Transverse colon (tissue), 3 donors: ENCODE results near the gene TFAP2A.

Experiments
- POLR2A ChIP-seq: fragments of 450-650 bp; IDR thresholded peaks from one replicate; pipeline ENCODE4 v1.6.1; 2016; ENCODE audit warnings: antibody characterized with exemption, mild to moderate bottlenecking, moderate library complexity
- TF ChIP-seq, protein P1 (sequence below), 5 experiments: fragments of 200-600 bp in 3 of 5; fragments of 450-650 bp in 2 of 5; sonication (generic) in 3 of 5; IDR thresholded peaks; 1 replicate in 2 of 5; 2 replicates in 3 of 5; pipeline ENCODE4 v1.5.1; 2016 to 2017; ENCODE audit warnings: antibody characterized with exemption in 5 of 5, inconsistent platforms in 3 of 5, mild to moderate bottlenecking in 2 of 5, moderate library complexity in 1 of 5

DNA sequence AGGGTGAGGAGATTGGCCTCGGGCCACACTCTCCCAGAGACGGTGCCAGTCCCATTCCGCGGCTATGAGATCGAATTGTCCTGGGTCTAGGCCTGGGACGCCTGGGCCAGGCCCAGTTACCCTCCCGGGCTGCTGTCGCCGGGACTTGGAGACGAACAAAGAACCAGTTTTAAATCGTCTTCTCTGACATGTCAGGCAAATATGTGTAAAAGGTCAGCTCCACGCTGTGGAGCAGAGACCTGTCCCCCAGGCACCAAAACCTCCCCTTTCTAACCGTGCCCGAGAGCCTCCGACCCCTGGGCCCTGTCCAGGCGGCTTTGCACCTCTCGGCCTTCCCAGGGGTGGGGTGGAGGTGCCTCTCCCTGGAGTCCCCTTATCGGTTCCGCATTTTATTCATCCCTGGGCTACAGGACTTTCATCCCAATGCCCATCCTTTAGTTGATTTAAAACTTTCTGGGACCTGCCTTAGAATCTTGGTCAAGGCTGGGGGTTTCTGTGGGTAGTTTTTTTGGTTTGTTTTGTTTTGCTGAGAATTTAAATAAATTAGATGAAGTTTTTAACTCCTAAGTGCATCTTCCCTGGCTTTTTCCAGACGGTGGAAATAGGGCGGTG lies 5.8 kb upstream of the TFAP2A start:
- TF ChIP-seq POLR2A: no peak
- TF ChIP-seq, protein P1, sequence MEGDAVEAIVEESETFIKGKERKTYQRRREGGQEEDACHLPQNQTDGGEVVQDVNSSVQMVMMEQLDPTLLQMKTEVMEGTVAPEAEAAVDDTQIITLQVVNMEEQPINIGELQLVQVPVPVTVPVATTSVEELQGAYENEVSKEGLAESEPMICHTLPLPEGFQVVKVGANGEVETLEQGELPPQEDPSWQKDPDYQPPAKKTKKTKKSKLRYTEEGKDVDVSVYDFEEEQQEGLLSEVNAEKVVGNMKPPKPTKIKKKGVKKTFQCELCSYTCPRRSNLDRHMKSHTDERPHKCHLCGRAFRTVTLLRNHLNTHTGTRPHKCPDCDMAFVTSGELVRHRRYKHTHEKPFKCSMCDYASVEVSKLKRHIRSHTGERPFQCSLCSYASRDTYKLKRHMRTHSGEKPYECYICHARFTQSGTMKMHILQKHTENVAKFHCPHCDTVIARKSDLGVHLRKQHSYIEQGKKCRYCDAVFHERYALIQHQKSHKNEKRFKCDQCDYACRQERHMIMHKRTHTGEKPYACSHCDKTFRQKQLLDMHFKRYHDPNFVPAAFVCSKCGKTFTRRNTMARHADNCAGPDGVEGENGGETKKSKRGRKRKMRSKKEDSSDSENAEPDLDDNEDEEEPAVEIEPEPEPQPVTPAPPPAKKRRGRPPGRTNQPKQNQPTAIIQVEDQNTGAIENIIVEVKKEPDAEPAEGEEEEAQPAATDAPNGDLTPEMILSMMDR (IDR thresholded peaks at IDR 0.05): no peak
